ENCODE results near the gene BANF2. TPM values are rescaled to one million over a fixed set of nuclear protein-coding genes. Genes with fewer than 3 reads are reported as not detected.

BANF2 gene
- total and polyA plus RNA-seq, 2 of the 4 experiments (the other 2 are of a cell fraction), result not detected

DNA sequence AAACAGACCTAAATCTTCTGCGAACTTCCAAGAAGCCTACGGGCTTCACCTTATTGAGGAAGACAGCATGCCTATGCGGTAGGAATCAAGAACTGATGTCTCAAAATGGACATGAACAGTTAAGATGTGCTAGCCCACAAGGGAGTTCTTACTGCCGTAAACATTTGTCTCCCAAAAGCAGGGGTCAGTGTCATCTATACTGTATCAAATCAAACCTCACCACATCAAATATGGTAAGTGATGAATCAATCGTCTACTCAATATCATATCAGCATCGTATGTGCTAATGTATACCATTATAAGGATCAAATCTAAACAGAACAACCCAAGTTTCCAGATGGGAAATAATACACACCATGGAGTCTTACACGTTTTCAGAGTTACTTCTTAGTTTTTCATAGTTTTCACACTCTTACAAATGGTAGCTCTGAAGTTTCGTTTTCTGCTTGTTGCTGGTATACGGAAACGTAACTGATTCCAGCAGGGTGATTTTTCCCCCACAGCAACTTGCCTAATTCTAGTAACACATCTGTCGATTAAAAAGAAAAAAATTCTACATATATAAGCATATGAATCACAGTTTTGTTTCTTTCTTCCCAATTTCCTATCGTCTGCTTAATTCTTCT, 30.3 kb upstream of the BANF2 start:
- dilution Hi-C loops (cut with HindIII; ENCODE audit: low sequenced_read_pairs, unreplicated experiment) (no loop called here), intact Hi-C loops (cut with micrococcal nuclease) (no loop called here), in situ Hi-C loops (cut with MboI; ENCODE audit: low sequenced_read_pairs) (no loop called here)
- Histone ChIP-seq H3K27ac (ENCODE audit: insufficient read depth, low read length) (no peak overlapping the region), H4K20me1 (ENCODE audit: insufficient read depth, low read length) (peaks cover 100% of the 10 kb centered on the region), H3K9ac (ENCODE audit: low read depth, low read length) (no peak overlapping the region), H3K23ac (ENCODE audit: low read depth, low read length) (no peak overlapping the region), H3K14ac (replicated peaks; ENCODE audit: low read depth, low read length) (no peak overlapping the region), H2BK20ac (ENCODE audit: low read depth, low read length) (no peak overlapping the region), H3K4ac (ENCODE audit: low read depth, low read length) (no peak overlapping the region), H3K9me1 (ENCODE audit: insufficient read depth, low read length) (peaks cover 29% of the 10 kb centered on the region), H3K4me2 (ENCODE audit: low read depth, low read length) (no peak overlapping the region), H2BK15ac (ENCODE audit: low read depth, low read length) (no peak overlapping the region), H3K9me3 (ENCODE audit: control insufficient read depth, insufficient read depth, low read length) (no peaks in the 10 kb centered on the region), H3K18ac (ENCODE audit: low read depth, low read length) (no peak overlapping the region), H2AFZ (replicated peaks; ENCODE audit: low read length, poor library complexity) (no peak overlapping the region), H3K4me1 (ENCODE audit: control insufficient read depth, insufficient read depth, low read length) (peaks cover 20% of the 10 kb centered on the region), H3K4me3 (ENCODE audit: insufficient read depth, low read depth, low read length) (no peak overlapping the region), H3K79me1 (ENCODE audit: low read depth in 1 of 2, low read length in 2 of 2) (peaks cover 23 to 72% of the 10 kb centered on the region in 2 experiments), H2BK5ac (ENCODE audit: low read depth, low read length, poor library complexity, severe bottlenecking) (no peak overlapping the region), H4K5ac (ENCODE audit: low read depth, low read length) (no peak overlapping the region), H4K8ac (ENCODE audit: low read depth in 2 of 2, low read length in 2 of 2) (no peak overlapping the region), H2AK9ac (replicated peaks; ENCODE audit: low read depth, low read length, poor library complexity) (no peak overlapping the region), H3K36me3 (ENCODE audit: control insufficient read depth, insufficient read depth, low read length) (peaks cover 26% of the 10 kb centered on the region), H3K56ac (ENCODE audit: extremely low read depth, insufficient read depth, low read length) (no peak overlapping the region), H4K91ac (ENCODE audit: insufficient read depth, low read depth, low read length) (no peak overlapping the region), H2BK120ac (ENCODE audit: low read depth, low read length) (no peak overlapping the region), H2AK5ac (ENCODE audit: low read depth, low read length) (no peak overlapping the region), H3K27me3 (ENCODE audit: control insufficient read depth, insufficient read depth, low read length) (no peaks in the 10 kb centered on the region)
- DNase-seq, result no peak
- ChIA-PET CTCF (no interaction called here), POLR2A (ENCODE audit: unreplicated experiment) (no interaction called here)
- WGBS, 2 experiments (ENCODE audit: extremely low coverage in 2 of 2, insufficient read length in 1 of 2), result no CpG with 5 or more reads among the region's 12 CpGs
- no TSS peak for BruUV-seq (replicated peaks)
- no peak for ATAC-seq (ENCODE audit: low read depth)
- TF ChIP-seq CTCF (conservative IDR thresholded peaks at IDR 0.05; ENCODE audit: low read depth, low read length) (no peak), CHD1 (IDR thresholded peaks at IDR 0.05; ENCODE audit: low read depth, low read length) (no peak), CEBPB (IDR thresholded peaks at IDR 0.05; ENCODE audit: low read depth, low read length) (no peak), MAZ (IDR thresholded peaks at IDR 0.05; ENCODE audit: borderline replicate concordance, low read depth, low read length) (no peak), RAD21 (IDR thresholded peaks at IDR 0.05; ENCODE audit: low read length) (no peak), RFX5 (IDR thresholded peaks at IDR 0.05; ENCODE audit: low read depth, low read length) (no peak), SMC3 (IDR thresholded peaks at IDR 0.05; ENCODE audit: low read depth, low read length) (no peak), BHLHE40 (IDR thresholded peaks at IDR 0.05; ENCODE audit: low read depth, low read length) (no peak), FOS (IDR thresholded peaks at IDR 0.05; ENCODE audit: low read depth, low read length) (no peak), MAFK (IDR thresholded peaks at IDR 0.05; ENCODE audit: low read depth, low read length) (no peak)
- TF ChIP-seq, protein P1, sequence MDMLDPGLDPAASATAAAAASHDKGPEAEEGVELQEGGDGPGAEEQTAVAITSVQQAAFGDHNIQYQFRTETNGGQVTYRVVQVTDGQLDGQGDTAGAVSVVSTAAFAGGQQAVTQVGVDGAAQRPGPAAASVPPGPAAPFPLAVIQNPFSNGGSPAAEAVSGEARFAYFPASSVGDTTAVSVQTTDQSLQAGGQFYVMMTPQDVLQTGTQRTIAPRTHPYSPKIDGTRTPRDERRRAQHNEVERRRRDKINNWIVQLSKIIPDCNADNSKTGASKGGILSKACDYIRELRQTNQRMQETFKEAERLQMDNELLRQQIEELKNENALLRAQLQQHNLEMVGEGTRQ (IDR thresholded peaks at IDR 0.05; ENCODE audit: low read depth, low read length), result no peak
- TF ChIP-seq, protein P2, sequence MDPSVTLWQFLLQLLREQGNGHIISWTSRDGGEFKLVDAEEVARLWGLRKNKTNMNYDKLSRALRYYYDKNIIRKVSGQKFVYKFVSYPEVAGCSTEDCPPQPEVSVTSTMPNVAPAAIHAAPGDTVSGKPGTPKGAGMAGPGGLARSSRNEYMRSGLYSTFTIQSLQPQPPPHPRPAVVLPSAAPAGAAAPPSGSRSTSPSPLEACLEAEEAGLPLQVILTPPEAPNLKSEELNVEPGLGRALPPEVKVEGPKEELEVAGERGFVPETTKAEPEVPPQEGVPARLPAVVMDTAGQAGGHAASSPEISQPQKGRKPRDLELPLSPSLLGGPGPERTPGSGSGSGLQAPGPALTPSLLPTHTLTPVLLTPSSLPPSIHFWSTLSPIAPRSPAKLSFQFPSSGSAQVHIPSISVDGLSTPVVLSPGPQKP (IDR thresholded peaks at IDR 0.05; ENCODE audit: borderline replicate concordance, low read depth, low read length), result no peak

All from IMR-90 (cell line).